WTC11 (cell line): ENCODE results near the gene POMT1.
"Not testable (repeated sequence)": the region's sequence is repeated elsewhere in the genome, so short reads cannot be mapped to it uniquely, and the experiment has no call there.

ENCODE experiments used
- CBFB ChIP-seq: sonication (generic); formaldehyde crosslinking; IDR thresholded peaks from 2 replicates; pipeline ENCODE4 v1.8.1; 2022; ENCODE audit warnings: mild to moderate bottlenecking, low read depth, missing genetic modification reagents
- CTCF ChIP-seq: fragments of 200-600 bp; IDR thresholded peaks from 2 replicates; pipeline ENCODE4 v1.8.0; 2022; ENCODE audit warnings: antibody characterized with exemption
- NFATC4 ChIP-seq: fragments of 250-450 bp; sonication (Bioruptor Pico); IDR thresholded peaks from 2 replicates; pipeline ENCODE4 v1.9.0; 2021; ENCODE audit warnings: mild to moderate bottlenecking
- NFYB ChIP-seq: sonication (generic); formaldehyde crosslinking; conservative IDR thresholded peaks from 2 replicates; pipeline ENCODE4 v1.8.0; 2022; ENCODE audit warnings: low read depth, missing genetic modification reagents
- NR1H2 ChIP-seq: sonication (generic); formaldehyde crosslinking; IDR thresholded peaks from 2 replicates; pipeline ENCODE4 v1.9.0; 2021; ENCODE audit warnings: mild to moderate bottlenecking, moderate library complexity, missing genetic modification reagents
- NR2C2 ChIP-seq: sonication (generic); formaldehyde crosslinking; IDR thresholded peaks from 2 replicates; pipeline ENCODE4 v1.8.0; 2022; ENCODE audit warnings: mild to moderate bottlenecking, missing genetic modification reagents
- NR3C1 ChIP-seq: sonication (generic); formaldehyde crosslinking; conservative IDR thresholded peaks from 2 replicates; pipeline ENCODE4 v1.8.1; 2023; ENCODE audit warnings: low read depth, mild to moderate bottlenecking, missing genetic modification reagents
- TEAD1 ChIP-seq: sonication (generic); formaldehyde crosslinking; IDR thresholded peaks from 2 replicates; pipeline ENCODE4 v1.8.0; 2022; ENCODE audit warnings: mild to moderate bottlenecking, missing genetic modification reagents
- ZNF121 ChIP-seq: sonication (generic); formaldehyde crosslinking; IDR thresholded peaks from 2 replicates; pipeline ENCODE4 v1.8.0; 2023; ENCODE audit warnings: missing genetic modification reagents
- TF ChIP-seq, protein P1 (sequence below): fragments of 250-450 bp; sonication (Bioruptor Pico); conservative IDR thresholded peaks from 2 replicates; pipeline ENCODE4 v1.9.0; 2021; ENCODE audit warnings: mild to moderate bottlenecking
- TF ChIP-seq, protein P2 (sequence below): sonication (generic); formaldehyde crosslinking; IDR thresholded peaks from 2 replicates; pipeline ENCODE4 v1.8.1; 2023; ENCODE audit warnings: mild to moderate bottlenecking, moderate library complexity, missing genetic modification reagents
- TF ChIP-seq, protein P3 (sequence below): sonication (generic); formaldehyde crosslinking; IDR thresholded peaks from 2 replicates; pipeline ENCODE4 v1.8.1; 2022; ENCODE audit warnings: low read depth, missing genetic modification reagents, borderline replicate concordance
- TF ChIP-seq, protein P4 (sequence below): sonication (generic); formaldehyde crosslinking; IDR thresholded peaks from 2 replicates; pipeline ENCODE4 v1.8.0; 2022; ENCODE audit warnings: mild to moderate bottlenecking, missing genetic modification reagents

- TF ChIP-seq CTCF; NR1H2 (CRISPR knock-in tag); TEAD1 (CRISPR knock-in tag); NFYB (CRISPR knock-in tag); NR3C1 (CRISPR knock-in tag); NFATC4 (CRISPR knock-in tag); CBFB; ZNF121 (CRISPR knock-in tag); NR2C2 (CRISPR knock-in tag): not testable (repeated sequence)
- TF ChIP-seq, protein P1, sequence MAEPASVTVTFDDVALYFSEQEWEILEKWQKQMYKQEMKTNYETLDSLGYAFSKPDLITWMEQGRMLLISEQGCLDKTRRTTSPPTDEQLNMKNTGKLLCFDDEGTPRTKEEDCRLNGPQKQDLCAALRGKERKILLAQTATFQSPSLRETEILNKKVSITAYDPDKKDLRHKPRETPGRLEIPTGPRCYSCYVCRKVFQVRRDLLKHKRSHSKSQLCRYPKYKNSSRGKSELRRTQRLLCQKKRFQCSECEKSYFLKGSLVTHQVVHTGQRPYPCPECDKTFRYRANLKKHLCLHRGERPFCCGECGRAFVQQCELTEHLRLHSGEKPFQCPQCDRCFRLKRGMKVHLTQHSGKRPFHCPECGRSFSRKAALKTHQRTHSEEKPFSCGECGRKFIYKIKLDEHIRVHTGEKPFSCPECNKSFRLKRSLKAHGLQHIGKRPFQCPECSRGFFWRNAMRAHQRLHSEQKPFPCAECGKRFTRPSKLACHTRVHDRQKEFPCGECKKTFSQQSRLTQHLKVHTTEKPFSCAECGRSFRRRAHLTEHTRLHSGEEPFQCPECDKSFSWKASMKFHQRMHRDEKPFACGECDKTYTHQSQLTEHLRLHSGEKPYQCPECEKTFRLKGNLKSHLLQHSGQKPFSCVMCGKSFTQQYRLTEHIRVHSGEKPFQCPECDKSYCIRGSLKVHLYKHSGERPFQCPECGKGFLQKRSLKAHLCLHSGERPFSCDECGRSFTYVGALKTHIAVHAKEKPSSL, result not testable (repeated sequence)
- TF ChIP-seq, protein P2, sequence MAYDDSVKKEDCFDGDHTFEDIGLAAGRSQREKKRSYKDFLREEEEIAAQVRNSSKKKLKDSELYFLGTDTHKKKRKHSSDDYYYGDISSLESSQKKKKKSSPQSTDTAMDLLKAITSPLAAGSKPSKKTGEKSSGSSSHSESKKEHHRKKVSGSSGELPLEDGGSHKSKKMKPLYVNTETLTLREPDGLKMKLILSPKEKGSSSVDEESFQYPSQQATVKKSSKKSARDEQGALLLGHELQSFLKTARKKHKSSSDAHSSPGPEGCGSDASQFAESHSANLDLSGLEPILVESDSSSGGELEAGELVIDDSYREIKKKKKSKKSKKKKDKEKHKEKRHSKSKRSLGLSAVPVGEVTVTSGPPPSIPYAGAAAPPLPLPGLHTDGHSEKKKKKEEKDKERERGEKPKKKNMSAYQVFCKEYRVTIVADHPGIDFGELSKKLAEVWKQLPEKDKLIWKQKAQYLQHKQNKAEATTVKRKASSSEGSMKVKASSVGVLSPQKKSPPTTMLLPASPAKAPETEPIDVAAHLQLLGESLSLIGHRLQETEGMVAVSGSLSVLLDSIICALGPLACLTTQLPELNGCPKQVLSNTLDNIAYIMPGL (CRISPR knock-in tag), result not testable (repeated sequence)
- TF ChIP-seq, protein P3, sequence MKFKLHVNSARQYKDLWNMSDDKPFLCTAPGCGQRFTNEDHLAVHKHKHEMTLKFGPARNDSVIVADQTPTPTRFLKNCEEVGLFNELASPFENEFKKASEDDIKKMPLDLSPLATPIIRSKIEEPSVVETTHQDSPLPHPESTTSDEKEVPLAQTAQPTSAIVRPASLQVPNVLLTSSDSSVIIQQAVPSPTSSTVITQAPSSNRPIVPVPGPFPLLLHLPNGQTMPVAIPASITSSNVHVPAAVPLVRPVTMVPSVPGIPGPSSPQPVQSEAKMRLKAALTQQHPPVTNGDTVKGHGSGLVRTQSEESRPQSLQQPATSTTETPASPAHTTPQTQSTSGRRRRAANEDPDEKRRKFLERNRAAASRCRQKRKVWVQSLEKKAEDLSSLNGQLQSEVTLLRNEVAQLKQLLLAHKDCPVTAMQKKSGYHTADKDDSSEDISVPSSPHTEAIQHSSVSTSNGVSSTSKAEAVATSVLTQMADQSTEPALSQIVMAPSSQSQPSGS, result not testable (repeated sequence)
- TF ChIP-seq, protein P4, sequence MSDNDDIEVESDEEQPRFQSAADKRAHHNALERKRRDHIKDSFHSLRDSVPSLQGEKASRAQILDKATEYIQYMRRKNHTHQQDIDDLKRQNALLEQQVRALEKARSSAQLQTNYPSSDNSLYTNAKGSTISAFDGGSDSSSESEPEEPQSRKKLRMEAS (CRISPR knock-in tag), result not testable (repeated sequence)
Measured at GRCh38 chr9:131455655-131456054, 47.1 kb upstream of the POMT1 start.
